B cell (primary cell): ENCODE data around the gene M1AP. TPM values are rescaled to one million over a fixed set of nuclear protein-coding genes. Genes with fewer than 3 reads are reported as not detected.
A peak's percentile ranks its signal among the peaks of the same experiment; 100 is the strongest.

ENCODE experiments used
- ATAC-seq: fragments of 200-7000 bp; cut with Tn5 transposase; one replicate; pipeline ENCODE4 v1.10.0; 2021; ENCODE audit warnings: low read depth, mild to moderate bottlenecking, moderate number of reproducible peaks, moderate library complexity
- CTCF ChIA-PET: fragments of 350-600 bp; sonication (Branson Sonifier 250); formaldehyde crosslinking; loops from one replicate; lab custom pipeline; 2021; ENCODE audit warnings: antibody characterized with exemption, inconsistent platforms; lab: Charles Lee
- POLR2A ChIA-PET: fragments of 350-600 bp; sonication (Branson Sonifier 250); formaldehyde crosslinking; loops from one replicate; lab custom pipeline; 2021; ENCODE audit warnings: antibody characterized with exemption; lab: Charles Lee
- DNase-seq: peaks from one replicate; pipeline ENCODE4 v3.0.0; 2013
- H2AFZ ChIP-seq: 2 replicates; pipeline ENCODE4 v1.6.1; 2012; ENCODE audit warnings: mild to moderate bottlenecking, low read depth, low read length; ENCODE audit not compliant: insufficient read depth, poor library complexity, severe bottlenecking
- H3K27ac ChIP-seq, 2 donors: 1 replicate in 1 of 2; 2 replicates in 1 of 2; pipeline ENCODE4 v1.5.1; 2012 to 2013; ENCODE audit warnings: low read length in 2 of 2, mild to moderate bottlenecking in 2 of 2, moderate library complexity in 1 of 2
- H3K27me3 ChIP-seq, 4 experiments: fragments of 200-600 bp in 1 of 4; sonication (generic) in 1 of 4; replicated peaks in 1 of 4; 1 replicate in 2 of 4; 2 replicates in 2 of 4; pipeline versions ENCODE4 v1.6.1 to v1.7.0; 2013 to 2016; ENCODE audit warnings: low read length in 3 of 4, mild to moderate bottlenecking in 2 of 4, mixed read lengths in 1 of 4, moderate library complexity in 1 of 4; ENCODE audit not compliant: insufficient read depth in 4 of 4, control insufficient read depth in 3 of 4; ENCODE audit errors: control extremely low read depth in 1 of 4
- H3K36me3 ChIP-seq, 2 experiments: replicated peaks in 1 of 2; 1 replicate in 1 of 2; 2 replicates in 1 of 2; pipeline versions ENCODE4 v1.6.1 to v1.7.1; 2013; ENCODE audit warnings: low read length in 1 of 2; ENCODE audit not compliant: insufficient read depth in 2 of 2, control insufficient read depth in 1 of 2; ENCODE audit errors: control extremely low read depth in 1 of 2, extremely low read depth in 1 of 2
- H3K4me1 ChIP-seq, 2 donors: fragments of 200-600 bp in 1 of 2; sonication (generic) in 1 of 2; 1 replicate in 1 of 2; 2 replicates in 1 of 2; pipeline versions ENCODE4 v1.5.1 to v1.6.1; 2013 to 2017; ENCODE audit warnings: low read length in 2 of 2; ENCODE audit not compliant: control insufficient read depth in 2 of 2, insufficient read depth in 2 of 2
- H3K4me2 ChIP-seq: replicated peaks from 2 replicates; pipeline ENCODE3; 2012; ENCODE audit warnings: mild to moderate bottlenecking, low read depth, low read length; ENCODE audit not compliant: poor library complexity, severe bottlenecking
- H3K4me3 ChIP-seq, 5 experiments: fragments of 200-600 bp in 1 of 5; sonication (generic) in 1 of 5; 1 replicate in 3 of 5; 2 replicates in 2 of 5; pipeline versions ENCODE4 v1.5.1 to v1.7.0; 2011 to 2016; ENCODE audit warnings: low read length in 4 of 5, mild to moderate bottlenecking in 4 of 5, low read depth in 2 of 5, control low read depth in 1 of 5, moderate library complexity in 1 of 5; ENCODE audit not compliant: insufficient read depth in 1 of 5; ENCODE audit errors: control extremely low read depth in 1 of 5, extremely low read depth in 1 of 5
- H3K79me2 ChIP-seq: fragments of 200-600 bp; sonication (generic); one replicate; pipeline ENCODE4 v1.6.0; 2016; ENCODE audit warnings: low read length; ENCODE audit not compliant: control insufficient read depth, insufficient read depth
- H3K9ac ChIP-seq: fragments of 200-600 bp; sonication (generic); 2 replicates; pipeline ENCODE4 v1.6.1; 2017; ENCODE audit warnings: mild to moderate bottlenecking, low read length, moderate library complexity
- H3K9me3 ChIP-seq, 3 donors: one replicate each; pipeline versions ENCODE4 v1.6.1 to v1.7.1; 2013; ENCODE audit warnings: low read length in 2 of 3; ENCODE audit not compliant: control insufficient read depth in 2 of 3, insufficient read depth in 1 of 3; ENCODE audit errors: control extremely low read depth in 1 of 3
- H4K20me1 ChIP-seq: 2 replicates; pipeline ENCODE4 v1.6.0; 2012; ENCODE audit warnings: mild to moderate bottlenecking, low read length; ENCODE audit not compliant: insufficient read depth, control insufficient read depth, poor library complexity, severe bottlenecking
- H3K27ac Mint-ChIP-seq: one replicate; pipeline ENCODE4 v1.8.0; 2021; ENCODE audit warnings: mixed read lengths
- H3K27me3 Mint-ChIP-seq: one replicate; pipeline ENCODE4 v1.8.0; 2021; ENCODE audit warnings: mixed read lengths
- H3K4me1 Mint-ChIP-seq: one replicate; pipeline ENCODE4 v1.8.0; 2021; ENCODE audit warnings: mixed read lengths
- H3K4me3 Mint-ChIP-seq: one replicate; pipeline ENCODE4 v1.8.0; 2021; ENCODE audit warnings: mixed read lengths
- H3K9me3 Mint-ChIP-seq: one replicate; pipeline ENCODE4 v1.8.0; 2022; ENCODE audit warnings: mixed read lengths; ENCODE audit not compliant: insufficient read depth
- CTCF ChIP-seq: fragments of 200-600 bp; IDR thresholded peaks from one replicate; pipeline ENCODE4 v1.8.0; 2022; ENCODE audit warnings: antibody characterized with exemption, mild to moderate bottlenecking
- WGBS: methylation state at CpG from one replicate; pipeline ENCODE4 v1.1.5; 2013; ENCODE audit warnings: missing lambda C conversion rate; ENCODE audit not compliant: insufficient coverage; 5-methylcytosine and 5-hydroxymethylcytosine counted together
- intact Hi-C: fragments of 100-400 bp; cut with micrococcal nuclease; formaldehyde crosslinking; loops from one replicate; pipeline ENCODE4 v1.10.0; 2022
- polyA plus RNA-seq: library from polyadenylated mRNA; depleted of rRNA; stranded (reverse); fragments of >200 nt; gene quantifications from 2 replicates; pipeline ENCODE4 v1.2.3, GENCODE V29; 2012
- total RNA-seq, 2 donors: library from RNA; stranded (reverse); fragments of 120-200 nt in 1 of 2; gene quantifications; 1 replicate in 1 of 2; 2 replicates in 1 of 2; pipeline versions ENCODE4 v1.2.3 to v1.2.4, GENCODE V29; 2013 to 2022

The M1AP gene
- total and polyA plus RNA-seq, 2 donors (not counting 1 experiment from before 2014, with no cell fraction given): 0.15 TPM; not detected in 1

- Histone ChIP-seq H3K4me2 (peak overlapping the region; percentile 95), H3K79me2 (peaks cover 31% of the 10 kb centered on the region), H3K9ac (no peak overlapping the region), H3K9me3 (no peaks in the 10 kb centered on the region), H3K4me3 (no peak overlapping the region), H3K27me3 (no peaks in the 10 kb centered on the region), H2AFZ (no peak overlapping the region), H3K36me3 (peaks cover 0 to 36% of the 10 kb centered on the region in 2 experiments), H3K27ac (peak overlapping the region; percentile 84 to 90), H4K20me1 (peaks cover 9% of the 10 kb centered on the region), H3K4me1 (peaks cover 32 to 40% of the 10 kb centered on the region in 2 donors)
- H3K4me1 Mint-ChIP-seq: peaks cover 37% of the 10 kb centered on the region
- DNase-seq (no peak), ATAC-seq (no peak)
- CTCF ChIA-PET: interaction anchor here (0.7 to 9.6 kb wide), 30 partner anchors 8 to 708 kb away, joined by 3 to 71 read pairs (median 4); partner anchors contain the start of genes CCDC142, INO80B, PCGF1 and STAMBP
- no peaks in the 10 kb centered on the region for H3K27me3 Mint-ChIP-seq
- POLR2A ChIA-PET: interaction anchor here (0.6 to 1.9 kb wide), 6 partner anchors 13 to 1247 kb away, joined by 3 to 5 read pairs (median 4); partner anchors contain the start of genes CCDC142, FBXO41, LOXL3 and PCGF1
- intact Hi-C loops: loop anchor here (2.0 to 5.0 kb wide), 2 partner anchors 34 to 55 kb away; partner anchors contain the start of gene LBX2
- H3K4me3 Mint-ChIP-seq: peak overlapping the region; percentile 97
- TF ChIP-seq CTCF: no peak
- H3K9me3 Mint-ChIP-seq: no peaks in the 10 kb centered on the region
- WGBS: 42% methylated on average over 4 of the region's 7 CpGs
- H3K27ac Mint-ChIP-seq: peak overlapping the region; percentile 96
These were observed 116.5 kb downstream of the M1AP start for GRCh38 chr2:74531666-74532065.
